ENCODE data around the gene CD4.

The CD4 gene

DNA sequence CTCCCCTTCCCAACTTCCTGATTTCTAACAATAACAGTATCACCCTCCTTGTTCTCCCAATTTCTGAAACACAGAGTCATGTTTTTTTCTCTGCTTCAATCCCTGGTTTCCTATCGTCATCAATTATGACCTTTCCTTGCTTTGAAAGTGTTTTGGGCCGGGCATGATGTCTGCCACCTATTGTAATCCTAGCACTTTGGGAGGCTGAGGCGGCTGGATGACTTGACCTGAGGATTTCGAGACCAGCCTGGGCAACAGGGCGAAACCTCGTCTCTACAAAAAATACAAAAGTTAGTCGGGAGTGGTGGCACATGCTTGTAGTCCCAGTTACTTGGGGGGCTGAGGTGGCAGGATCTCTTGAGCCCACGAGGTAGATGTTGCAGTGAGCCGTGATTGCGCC, 19.7 kb downstream of the CD4 start:
- peaks cover 9% of the 10 kb centered on the region for H3K4me1 Mint-ChIP-seq
- H3K9me3 Mint-ChIP-seq = no peaks in the 10 kb centered on the region
- H3K4me3 Mint-ChIP-seq = no peak overlapping the region
- DNase-seq (no peak), ATAC-seq (no peak)
- H3K27ac Mint-ChIP-seq = no peak overlapping the region
- peaks cover 4% of the 10 kb centered on the region for H3K27me3 Mint-ChIP-seq

DNA sequence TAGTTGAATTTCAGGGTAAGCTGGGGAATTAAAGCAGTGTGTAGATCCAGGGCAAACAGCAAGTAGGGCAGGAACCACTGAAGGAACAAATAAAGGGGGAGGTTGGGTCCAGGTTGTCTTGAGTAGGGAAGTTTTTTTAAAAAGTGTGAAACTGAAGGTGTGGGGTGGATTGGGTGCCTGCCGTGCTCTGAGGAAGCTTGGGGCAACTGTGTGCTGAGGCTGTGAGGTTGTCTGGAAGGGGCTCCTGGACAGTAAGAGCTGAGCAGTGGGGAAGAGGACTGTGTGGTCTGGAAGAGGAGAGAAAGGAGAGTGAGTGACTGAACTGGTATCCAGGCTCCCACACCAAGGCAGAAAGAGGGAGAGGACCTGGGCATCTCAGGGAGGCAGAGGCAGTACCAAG, 21.4 kb downstream of the CD4 start:
- no peak for DNase-seq
- Mint-ChIP-seq H3K27ac (no peak overlapping the region), H3K27me3 (peaks cover 13% of the 10 kb centered on the region), H3K9me3 (no peaks in the 10 kb centered on the region), H3K4me3 (no peak overlapping the region), H3K4me1 (peaks cover 9% of the 10 kb centered on the region)
- ATAC-seq = no peak

- Mint-ChIP-seq H3K27ac (no peak overlapping the region), H3K27me3 (peaks cover 13% of the 10 kb centered on the region), H3K9me3 (no peaks in the 10 kb centered on the region), H3K4me3 (no peak overlapping the region), H3K4me1 (peaks cover 9% of the 10 kb centered on the region)
- ATAC-seq = no peak
- no peak for DNase-seq
Measured at GRCh38 chr12:6813363-6813762, 24.0 kb downstream of the CD4 start.

DNA sequence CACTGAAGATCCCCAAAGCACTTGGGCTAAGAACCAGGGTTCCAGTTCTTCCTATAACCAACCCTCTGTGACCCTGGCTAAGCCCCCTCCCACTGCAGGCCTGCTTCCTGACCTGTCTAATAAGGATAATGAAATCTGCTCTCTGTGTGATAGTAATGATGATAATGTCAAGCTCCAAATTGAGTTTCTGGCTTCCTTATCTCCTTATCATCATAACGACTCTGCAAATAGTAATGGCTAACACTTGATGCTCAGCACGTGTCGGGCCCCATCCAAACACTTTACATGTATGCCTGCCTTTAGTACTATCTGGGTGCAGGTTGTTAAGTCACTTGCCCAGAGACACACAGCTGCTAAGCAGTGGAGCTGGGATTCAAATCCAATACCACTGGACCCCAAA, 27.3 kb downstream of the CD4 start:
- H3K9me3 Mint-ChIP-seq = no peaks in the 10 kb centered on the region
- no peak for ATAC-seq
- H3K4me3 Mint-ChIP-seq = no peak overlapping the region
- H3K4me1 Mint-ChIP-seq = peaks cover 9% of the 10 kb centered on the region
- DNase-seq = no peak
- peak overlapping the region in 1 of 2 donors; percentile 1 for H3K27ac Mint-ChIP-seq
- H3K27me3 Mint-ChIP-seq = peaks cover 27% of the 10 kb centered on the region

DNA sequence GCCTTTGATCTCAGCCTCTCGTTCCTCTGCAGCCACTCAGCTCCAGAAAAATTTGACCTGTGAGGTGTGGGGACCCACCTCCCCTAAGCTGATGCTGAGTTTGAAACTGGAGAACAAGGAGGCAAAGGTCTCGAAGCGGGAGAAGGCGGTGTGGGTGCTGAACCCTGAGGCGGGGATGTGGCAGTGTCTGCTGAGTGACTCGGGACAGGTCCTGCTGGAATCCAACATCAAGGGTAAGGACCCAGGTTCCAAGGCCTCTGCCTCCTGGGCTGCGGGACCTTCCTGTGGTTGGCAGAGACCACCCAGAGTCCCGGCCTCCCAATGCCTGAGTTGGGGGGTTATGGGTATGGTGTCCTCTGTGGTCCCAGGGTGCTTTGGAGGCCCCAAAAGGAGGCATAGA, 27.8 kb downstream of the CD4 start:
- DNase-seq (no peak), ATAC-seq (no peak)
- no peak overlapping the region for H3K4me3 Mint-ChIP-seq
- H3K27ac Mint-ChIP-seq = no peak overlapping the region
- peaks cover 14% of the 10 kb centered on the region for H3K4me1 Mint-ChIP-seq
- H3K27me3 Mint-ChIP-seq = peaks cover 32% of the 10 kb centered on the region
- no peaks in the 10 kb centered on the region for H3K9me3 Mint-ChIP-seq

GRCh38 chr12:6817662-6818157, 28.4 kb downstream of the CD4 start:
- no peaks in the 10 kb centered on the region for H3K9me3 Mint-ChIP-seq
- peaks cover 16% of the 10 kb centered on the region for H3K4me1 Mint-ChIP-seq
- no peak overlapping the region for H3K27ac Mint-ChIP-seq
- ATAC-seq (no peak), DNase-seq (no peak)
- H3K27me3 Mint-ChIP-seq = peaks cover 39% of the 10 kb centered on the region
- H3K4me3 Mint-ChIP-seq = no peak overlapping the region

- no peak overlapping the region for H3K27ac Mint-ChIP-seq
- no peak overlapping the region for H3K4me3 Mint-ChIP-seq
- peaks cover 44% of the 10 kb centered on the region for H3K27me3 Mint-ChIP-seq
- no peaks in the 10 kb centered on the region for H3K9me3 Mint-ChIP-seq
- H3K4me1 Mint-ChIP-seq = peaks cover 16% of the 10 kb centered on the region
- ATAC-seq (no peak), DNase-seq (no peak)
Measured at GRCh38 chr12:6818222-6818621, 28.9 kb downstream of the CD4 start.

DNA sequence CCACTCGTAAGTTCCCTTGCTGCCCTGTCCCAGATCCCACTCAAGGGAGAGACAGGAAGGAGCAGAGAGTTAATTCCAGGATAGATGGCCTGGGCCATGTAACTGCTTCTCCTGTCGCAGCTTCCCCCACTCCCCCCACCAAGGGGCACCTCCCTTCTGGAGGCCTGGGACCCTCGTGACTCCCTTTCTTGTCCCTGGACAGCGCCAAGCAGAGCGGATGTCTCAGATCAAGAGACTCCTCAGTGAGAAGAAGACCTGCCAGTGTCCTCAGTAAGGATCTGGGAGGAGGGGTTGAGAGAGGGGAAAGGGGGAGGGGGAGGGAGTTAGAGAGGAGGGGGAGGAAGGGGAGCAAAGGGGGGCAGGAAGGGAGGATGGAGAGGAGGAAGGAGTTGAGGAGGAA, 29.3 kb downstream of the CD4 start:
- H3K27me3 Mint-ChIP-seq = peaks cover 48% of the 10 kb centered on the region
- H3K4me3 Mint-ChIP-seq = no peak overlapping the region
- H3K27ac Mint-ChIP-seq = no peak overlapping the region
- DNase-seq (no peak), ATAC-seq (no peak)
- no peaks in the 10 kb centered on the region for H3K9me3 Mint-ChIP-seq
- H3K4me1 Mint-ChIP-seq = peaks cover 16% of the 10 kb centered on the region

GRCh38 chr12:6819106-6820030, 30.0 kb downstream of the CD4 start:
- DNase-seq = no peak
- Mint-ChIP-seq H3K4me1 (peaks cover 16% of the 10 kb centered on the region), H3K27me3 (peaks cover 48% of the 10 kb centered on the region), H3K27ac (no peak overlapping the region), H3K9me3 (no peaks in the 10 kb centered on the region), H3K4me3 (no peak overlapping the region)
- ATAC-seq = no peak

DNA sequence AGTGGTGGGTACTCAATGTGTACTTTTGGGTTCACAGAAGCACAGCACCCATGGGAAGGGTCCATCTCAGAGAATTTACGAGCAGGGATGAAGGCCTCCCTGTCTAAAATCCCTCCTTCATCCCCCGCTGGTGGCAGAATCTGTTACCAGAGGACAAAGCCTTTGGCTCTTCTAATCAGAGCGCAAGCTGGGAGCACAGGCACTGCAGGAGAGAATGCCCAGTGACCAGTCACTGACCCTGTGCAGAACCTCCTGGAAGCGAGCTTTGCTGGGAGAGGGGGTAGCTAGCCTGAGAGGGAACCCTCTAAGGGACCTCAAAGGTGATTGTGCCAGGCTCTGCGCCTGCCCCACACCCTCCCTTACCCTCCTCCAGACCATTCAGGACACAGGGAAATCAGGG, 30.8 kb downstream of the CD4 start:
- no peak for DNase-seq
- no peak overlapping the region for H3K27ac Mint-ChIP-seq
- no peak for ATAC-seq
- no peaks in the 10 kb centered on the region for H3K9me3 Mint-ChIP-seq
- H3K27me3 Mint-ChIP-seq = peaks cover 50% of the 10 kb centered on the region
- no peak overlapping the region for H3K4me3 Mint-ChIP-seq
- peaks cover 16% of the 10 kb centered on the region for H3K4me1 Mint-ChIP-seq

- H3K9me3 Mint-ChIP-seq = no peaks in the 10 kb centered on the region
- peak within 1 kb of the TSS; percentile 42 to 62 for H3K4me3 Mint-ChIP-seq
- peaks cover 67% of the 10 kb centered on the region for H3K27me3 Mint-ChIP-seq
- no peak for DNase-seq
- peaks cover 23% of the 10 kb centered on the region for H3K4me1 Mint-ChIP-seq
- H3K27ac Mint-ChIP-seq = peak within 1 kb of the TSS in 1 of 2 donors; percentile 29
- ATAC-seq = peak; percentile 27
Measured at GRCh38 chr12:6821591-6822425, 32.5 kb downstream of the CD4 start, which contains the start of gene GPR162. Gene GPR162, plus strand, starts transcription at chr12:6821821. Its CDS starts 2,078 bp downstream, at chr12:6823899.

DNA sequence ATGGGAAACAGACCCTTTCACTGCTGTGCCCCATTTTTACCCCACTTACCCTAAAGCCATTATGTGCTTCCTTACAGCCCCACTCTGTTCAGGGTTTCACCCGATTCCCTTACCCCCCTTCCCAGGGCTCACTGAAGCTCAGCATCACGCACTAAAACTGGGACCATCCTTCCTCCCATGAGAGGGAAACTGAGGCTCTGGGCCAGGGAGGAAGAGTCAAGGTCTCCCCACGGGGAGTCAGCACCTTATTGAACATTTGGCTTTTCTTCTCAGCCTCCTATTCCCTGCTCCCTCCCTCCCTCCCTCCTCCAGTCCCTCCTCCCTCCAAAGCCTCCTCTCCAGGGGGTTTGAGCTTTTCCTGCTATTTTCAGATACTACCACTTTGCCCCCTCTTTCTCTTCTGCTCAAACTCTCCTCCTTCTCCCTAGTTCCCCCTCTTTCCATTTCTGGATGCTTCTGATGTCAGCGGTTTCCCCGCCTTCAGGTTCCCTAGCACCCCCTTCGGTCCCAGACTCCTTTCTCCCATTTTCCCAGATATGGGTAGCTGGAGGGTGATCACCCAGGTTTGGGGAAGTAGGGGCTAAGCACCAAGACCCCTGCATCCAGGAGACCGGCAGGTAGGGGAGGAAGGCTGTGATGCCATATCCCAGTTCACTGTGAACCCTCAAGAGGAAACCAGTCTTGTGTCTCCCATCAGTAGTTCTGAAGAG, 33.3 kb downstream of the CD4 start:
- DNase-seq (no peak), ATAC-seq (no peak)
- peaks cover 74% of the 10 kb centered on the region for H3K27me3 Mint-ChIP-seq
- peak overlapping the region in 1 of 2 donors; percentile 62 for H3K4me3 Mint-ChIP-seq
- no peak overlapping the region for H3K27ac Mint-ChIP-seq
- peaks cover 30% of the 10 kb centered on the region for H3K4me1 Mint-ChIP-seq
- H3K9me3 Mint-ChIP-seq = no peaks in the 10 kb centered on the region

- Mint-ChIP-seq H3K27ac (no peak overlapping the region), H3K4me1 (peaks cover 38% of the 10 kb centered on the region), H3K27me3 (peaks cover 83% of the 10 kb centered on the region), H3K9me3 (no peaks in the 10 kb centered on the region), H3K4me3 (no peak overlapping the region)
- DNase-seq (no peak), ATAC-seq (no peak)
Measured at GRCh38 chr12:6823182-6824084, 34.1 kb downstream of the CD4 start.

DNA sequence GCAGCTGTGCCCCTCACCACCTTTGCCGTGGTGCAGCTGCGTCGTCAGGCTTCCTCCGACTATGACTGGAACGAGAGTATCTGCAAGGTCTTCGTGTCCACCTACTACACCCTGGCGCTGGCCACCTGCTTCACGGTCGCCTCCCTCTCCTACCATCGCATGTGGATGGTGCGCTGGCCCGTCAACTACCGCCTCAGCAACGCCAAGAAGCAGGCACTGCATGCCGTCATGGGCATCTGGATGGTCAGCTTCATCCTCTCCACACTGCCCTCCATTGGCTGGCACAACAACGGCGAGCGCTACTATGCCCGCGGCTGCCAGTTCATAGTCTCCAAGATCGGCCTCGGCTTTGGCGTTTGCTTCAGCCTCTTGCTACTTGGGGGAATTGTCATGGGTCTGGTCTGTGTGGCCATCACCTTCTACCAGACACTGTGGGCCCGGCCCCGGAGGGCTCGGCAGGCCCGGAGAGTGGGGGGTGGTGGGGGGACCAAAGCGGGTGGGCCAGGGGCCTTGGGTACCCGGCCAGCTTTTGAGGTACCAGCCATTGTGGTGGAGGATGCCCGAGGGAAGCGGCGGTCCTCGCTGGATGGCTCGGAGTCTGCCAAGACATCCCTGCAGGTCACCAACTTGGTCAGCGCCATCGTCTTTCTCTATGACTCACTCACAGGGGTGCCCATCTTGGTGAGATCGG, 34.9 kb downstream of the CD4 start:
- DNase-seq (no peak), ATAC-seq (no peak)
- Mint-ChIP-seq H3K4me1 (peaks cover 44% of the 10 kb centered on the region), H3K27ac (no peak overlapping the region), H3K27me3 (peaks cover 91% of the 10 kb centered on the region), H3K9me3 (no peaks in the 10 kb centered on the region), H3K4me3 (no peak overlapping the region)
